Parathyroid adenoma (tissue), 2 donors: ENCODE measurements around the gene RPL32.
"Not testable (repeated sequence)": the region's sequence is repeated elsewhere in the genome, so short reads cannot be mapped to it uniquely, and the experiment has no call there.

Experiments
- H2AFZ ChIP-seq: fragments of 300-600 bp; sonication (generic); one replicate; pipeline ENCODE4 v1.7.0; 2017; ENCODE audit warnings: antibody characterized with exemption, mild to moderate bottlenecking
- H3K27ac ChIP-seq: fragments of 300-600 bp; sonication (generic); one replicate; pipeline ENCODE4 v1.7.0; 2017
- H3K27me3 ChIP-seq: fragments of 300-600 bp; sonication (generic); one replicate; pipeline ENCODE4 v1.7.0; 2017; ENCODE audit warnings: low read length; ENCODE audit not compliant: control insufficient read depth, insufficient read depth
- H3K36me3 ChIP-seq: fragments of 300-600 bp; sonication (generic); one replicate; pipeline ENCODE4 v1.7.0; 2017; ENCODE audit warnings: low read length; ENCODE audit not compliant: control insufficient read depth, insufficient read depth
- H3K4me1 ChIP-seq: fragments of 300-600 bp; sonication (generic); one replicate; pipeline ENCODE4 v1.7.0; 2017; ENCODE audit warnings: control low read depth
- H3K4me2 ChIP-seq: fragments of 300-600 bp; sonication (generic); one replicate; pipeline ENCODE4 v1.7.0; 2017; ENCODE audit warnings: low read length
- H3K4me3 ChIP-seq: fragments of 300-600 bp; sonication (generic); one replicate; pipeline ENCODE4 v1.7.0; 2017; ENCODE audit warnings: low read depth, low read length
- H3K79me2 ChIP-seq: fragments of 300-600 bp; sonication (generic); one replicate; pipeline ENCODE4 v1.7.0; 2017; ENCODE audit warnings: control low read depth
- H3K9ac ChIP-seq: fragments of 300-600 bp; sonication (generic); one replicate; pipeline ENCODE4 v1.7.0; 2017; ENCODE audit warnings: mild to moderate bottlenecking
- H3K9me3 ChIP-seq: fragments of 300-600 bp; sonication (generic); one replicate; pipeline ENCODE4 v1.7.0; 2017; ENCODE audit warnings: low read length; ENCODE audit not compliant: control insufficient read depth
- CTCF ChIP-seq: fragments of 300-600 bp; sonication (generic); IDR thresholded peaks from one replicate; pipeline ENCODE4 v1.7.0; 2017; ENCODE audit warnings: antibody characterized with exemption, mild to moderate bottlenecking
- donor health status: primary hyperparathyroidism.

The RPL32 gene

GRCh38 chr3:12797124-12797891 lies 44.1 kb downstream of the RPL32 start:
- H3K27ac ChIP-seq, result peak overlapping the region; percentile 70

GRCh38 chr3:12796171-12797123 lies 44.9 kb downstream of the RPL32 start, which contains the start of gene CAND2:
Gene CAND2, plus strand, starts transcription at chr3:12796680. Its CDS starts 41 bp downstream, at chr3:12796721.
- Histone ChIP-seq H3K79me2 (no peaks in the 10 kb centered on the region), H3K27ac (peak within 1 kb of the TSS; percentile 70), H3K4me2 (peak within 1 kb of the TSS; percentile 79), H3K4me3 (peak within 1 kb of the TSS; percentile 70), H3K36me3 (no peaks in the 10 kb centered on the region), H3K4me1 (peaks cover 3% of the 10 kb centered on the region), H3K9me3 (no peaks in the 10 kb centered on the region), H3K9ac (peak within 1 kb of the TSS; percentile 89), H3K27me3 (no peaks in the 10 kb centered on the region), H2AFZ (peak within 1 kb of the TSS; percentile 100)
- no peak for TF ChIP-seq CTCF

More at GRCh38 chr3:12797124-12797891, 44.1 kb downstream of the RPL32 start:
- Histone ChIP-seq H3K9me3 (no peaks in the 10 kb centered on the region), H3K27me3 (no peaks in the 10 kb centered on the region), H3K4me1 (peaks cover 3% of the 10 kb centered on the region), H3K9ac (no peak overlapping the region), H3K36me3 (no peaks in the 10 kb centered on the region), H3K4me2 (no peak overlapping the region), H2AFZ (peak overlapping the region; percentile 100), H3K4me3 (no peak overlapping the region), H3K79me2 (no peaks in the 10 kb centered on the region)
- no peak for TF ChIP-seq CTCF

- Histone ChIP-seq H3K79me2 (no peaks in the 10 kb centered on the region), H3K4me3 (no peak overlapping the region), H3K36me3 (no peaks in the 10 kb centered on the region), H2AFZ (peak overlapping the region; percentile 8), H3K9ac (no peak overlapping the region), H3K4me1 (peaks cover 3% of the 10 kb centered on the region), H3K9me3 (no peaks in the 10 kb centered on the region), H3K27ac (no peak overlapping the region), H3K27me3 (no peaks in the 10 kb centered on the region), H3K4me2 (no peak overlapping the region)
- no peak for TF ChIP-seq CTCF
Measured at GRCh38 chr3:12793701-12794100, 47.7 kb downstream of the RPL32 start.

GRCh38 chr3:12791430-12791829 lies 49.9 kb downstream of the RPL32 start:
- H3K79me2 ChIP-seq, result no peaks in the 10 kb centered on the region
- no peak overlapping the region for H3K4me3 ChIP-seq
- H2AFZ ChIP-seq, result no peak overlapping the region
- no peaks in the 10 kb centered on the region for H3K27me3 ChIP-seq
- H3K4me2 ChIP-seq, result no peak overlapping the region
- no peaks in the 10 kb centered on the region for H3K36me3 ChIP-seq
- no peak overlapping the region for H3K9ac ChIP-seq
- H3K9me3 ChIP-seq, result no peaks in the 10 kb centered on the region
- H3K27ac ChIP-seq, result no peak overlapping the region
- H3K4me1 ChIP-seq, result peaks cover 14% of the 10 kb centered on the region
- no peak for TF ChIP-seq CTCF

GRCh38 chr3:12787967-12788690 lies 53.2 kb downstream of the RPL32 start:
- H3K9me3 ChIP-seq, H3K4me3 ChIP-seq, H3K4me2 ChIP-seq, H3K27me3 ChIP-seq, H3K9ac ChIP-seq, H3K79me2 ChIP-seq, H3K36me3 ChIP-seq: not testable (repeated sequence)
- peak overlapping the region; percentile 74 for H2AFZ ChIP-seq
- H3K27ac ChIP-seq, result peak overlapping the region; percentile 75
- peaks cover 12% of the 10 kb centered on the region for H3K4me1 ChIP-seq

GRCh38 chr3:12787346-12787745 lies 54.0 kb downstream of the RPL32 start:
- not testable (repeated sequence) for H3K36me3 ChIP-seq, H3K9me3 ChIP-seq, H3K9ac ChIP-seq, H3K4me2 ChIP-seq, H3K27me3 ChIP-seq, H3K4me3 ChIP-seq, H3K79me2 ChIP-seq
- peak overlapping the region; percentile 74 for H2AFZ ChIP-seq
- H3K27ac ChIP-seq, result peak overlapping the region; percentile 75
- H3K4me1 ChIP-seq, result peaks cover 12% of the 10 kb centered on the region
